Fibroblast of lung (primary cell): ENCODE results near the gene KSR2. TPM values are rescaled to one million over a fixed set of nuclear protein-coding genes. Genes with fewer than 3 reads are reported as not detected.

Experiments
- DNase-seq, 2 donors: peaks; one replicate each; pipeline versions ENCODE4 v3.0.0 to v3.0.0-alpha.2; 2010; ENCODE audit warnings: low read depth in 2 of 2
- H2AFZ ChIP-seq: 2 replicates; pipeline ENCODE4 v1.5.1; 2012; ENCODE audit warnings: low read length, control low read depth, inconsistent platforms
- H3K27ac ChIP-seq: 2 replicates; pipeline ENCODE4 v1.5.1; 2011; ENCODE audit warnings: low read length, control low read depth; ENCODE audit not compliant: insufficient read depth
- H3K27me3 ChIP-seq: 2 replicates; pipeline ENCODE4 v1.5.1; 2011; ENCODE audit warnings: mild to moderate bottlenecking, low read length; ENCODE audit not compliant: control insufficient read depth, insufficient read depth
- H3K36me3 ChIP-seq: 2 replicates; pipeline ENCODE4 v1.5.1; 2011; ENCODE audit warnings: low read length; ENCODE audit not compliant: control insufficient read depth, insufficient read depth
- H3K4me1 ChIP-seq: 2 replicates; pipeline ENCODE4 v1.5.1; 2011; ENCODE audit warnings: low read length; ENCODE audit not compliant: control insufficient read depth, insufficient read depth; ENCODE audit errors: extremely low read depth
- H3K4me2 ChIP-seq: 2 replicates; pipeline ENCODE4 v1.5.1; 2011; ENCODE audit warnings: low read length, control low read depth; ENCODE audit not compliant: insufficient read depth; ENCODE audit errors: extremely low read depth
- H3K4me3 ChIP-seq, 4 experiments: fragments of 200-600 bp in 1 of 4; sonication (generic) in 1 of 4; replicated peaks in 1 of 4; 2 replicates each; pipeline ENCODE4 v1.5.1; 2011 to 2016; ENCODE audit warnings: low read length in 4 of 4, low read depth in 3 of 4, mild to moderate bottlenecking in 3 of 4, control low read depth in 2 of 4, inconsistent platforms in 1 of 4, mixed read lengths in 1 of 4; ENCODE audit not compliant: insufficient read depth in 1 of 4; ENCODE audit errors: control extremely low read depth in 1 of 4
- H3K79me2 ChIP-seq: 2 replicates; pipeline ENCODE4 v1.5.1; 2012; ENCODE audit warnings: mild to moderate bottlenecking, low read length, inconsistent platforms; ENCODE audit not compliant: control insufficient read depth, insufficient read depth
- H3K9ac ChIP-seq: 2 replicates; pipeline ENCODE4 v1.5.1; 2011; ENCODE audit warnings: mild to moderate bottlenecking, low read length, control low read depth; ENCODE audit not compliant: insufficient read depth
- H3K9me3 ChIP-seq: 2 replicates; pipeline ENCODE4 v1.5.1; 2012; ENCODE audit warnings: low read depth, low read length; ENCODE audit not compliant: control insufficient read depth, insufficient read depth
- H4K20me1 ChIP-seq: 2 replicates; pipeline ENCODE4 v1.5.1; 2011; ENCODE audit warnings: low read length; ENCODE audit not compliant: control insufficient read depth, insufficient read depth; ENCODE audit errors: extremely low read depth
- CTCF ChIP-seq, 2 donors: IDR thresholded peaks in 1 of 2; conservative IDR thresholded peaks in 1 of 2; 1 replicate in 1 of 2; 2 replicates in 1 of 2; pipeline ENCODE4 v1.5.1; 2011 to 2012; ENCODE audit warnings: low read length in 2 of 2, control low read depth in 1 of 2, inconsistent platforms in 1 of 2, low read depth in 1 of 2, mild to moderate bottlenecking in 1 of 2
- EZH2 ChIP-seq: IDR thresholded peaks from 2 replicates; pipeline ENCODE4 v1.5.1; 2012; ENCODE audit warnings: low read length, control low read depth, mild to moderate bottlenecking; ENCODE audit errors: missing control alignments
- polyA plus RNA-seq, 2 donors: library from polyadenylated mRNA; depleted of rRNA in 1 of 2; stranded (reverse) in 1 of 2; unstranded in 1 of 2; fragments of >200 nt; gene quantifications; 2 replicates each; pipeline ENCODE4 v1.2.1, GENCODE V29; 2011 to 2012; ENCODE audit warnings: missing spikeins in 1 of 2
- total RNA-seq: library from RNA; depleted of rRNA; stranded (reverse); fragments of >200 nt; gene quantifications from 2 replicates; pipeline ENCODE4 v1.2.1, GENCODE V29; 2014

Gene KSR2
- total and polyA plus RNA-seq, 2 donors (not counting 1 experiment from before 2014, with no cell fraction given), result not detected

GRCh38 chr12:117643971-117644370, 324.8 kb downstream of the KSR2 start:
- Histone ChIP-seq H3K79me2 (no peaks in the 10 kb centered on the region), H3K36me3 (no peaks in the 10 kb centered on the region), H3K9ac (no peak overlapping the region), H4K20me1 (no peaks in the 10 kb centered on the region), H3K9me3 (no peaks in the 10 kb centered on the region), H3K27ac (no peak overlapping the region), H2AFZ (no peak overlapping the region), H3K4me2 (no peak overlapping the region), H3K27me3 (no peaks in the 10 kb centered on the region), H3K4me3 (no peak overlapping the region), H3K4me1 (no peaks in the 10 kb centered on the region)
- no peak for DNase-seq
- no peak for TF ChIP-seq EZH2
- no peak for TF ChIP-seq CTCF (conservative IDR thresholded peaks at IDR 0.05 in 1 of 2, IDR thresholded peaks at IDR 0.05 in 1 of 2; ENCODE audit: low read depth in 1 of 2, low read length in 2 of 2)

GRCh38 chr12:117641885-117642284, 326.9 kb downstream of the KSR2 start:
- Histone ChIP-seq H3K4me1 (no peaks in the 10 kb centered on the region), H3K9me3 (no peaks in the 10 kb centered on the region), H3K27ac (no peak overlapping the region), H2AFZ (no peak overlapping the region), H4K20me1 (no peaks in the 10 kb centered on the region), H3K27me3 (no peaks in the 10 kb centered on the region), H3K4me3 (no peak overlapping the region), H3K79me2 (no peaks in the 10 kb centered on the region), H3K36me3 (no peaks in the 10 kb centered on the region), H3K9ac (no peak overlapping the region), H3K4me2 (no peak overlapping the region)
- DNase-seq, result no peak
- TF ChIP-seq CTCF (conservative IDR thresholded peaks at IDR 0.05 in 1 of 2, IDR thresholded peaks at IDR 0.05 in 1 of 2; ENCODE audit: low read depth in 1 of 2, low read length in 2 of 2) (no peak), EZH2 (no peak)

GRCh38 chr12:117640511-117640910, 328.3 kb downstream of the KSR2 start:
- H4K20me1 ChIP-seq, result no peaks in the 10 kb centered on the region
- H3K79me2 ChIP-seq, result no peaks in the 10 kb centered on the region
- no peak overlapping the region for H3K4me2 ChIP-seq
- no peak overlapping the region for H3K4me3 ChIP-seq
- H3K9me3 ChIP-seq, result no peaks in the 10 kb centered on the region
- H3K27me3 ChIP-seq, result no peaks in the 10 kb centered on the region
- H2AFZ ChIP-seq, result no peak overlapping the region
- no peak overlapping the region for H3K9ac ChIP-seq
- H3K27ac ChIP-seq, result no peak overlapping the region
- TF ChIP-seq CTCF (conservative IDR thresholded peaks at IDR 0.05 in 1 of 2, IDR thresholded peaks at IDR 0.05 in 1 of 2; ENCODE audit: low read depth in 1 of 2, low read length in 2 of 2) (no peak), EZH2 (no peak)
- no peak for DNase-seq
- H3K4me1 ChIP-seq, result no peaks in the 10 kb centered on the region
- no peaks in the 10 kb centered on the region for H3K36me3 ChIP-seq
